GM12878 (cell line): ENCODE results near the gene FCRLB. TPM values are rescaled to one million over a fixed set of nuclear protein-coding genes. Genes with fewer than 3 reads are reported as not detected.

Experiments used
- ATAC-seq: fragments of 200-7000 bp; cut with Tn5 transposase; 3 replicates; pipeline ENCODE4 v1.9.1; 2020; ENCODE audit warnings: mild to moderate bottlenecking, moderate library complexity
- BruUV-seq: library from RNA; stranded (reverse); fragments of 400-500 nt; replicated peaks from 2 replicates; lab custom pipeline; 2021; lab: Mats Ljungman, UMichigan
- CTCF ChIA-PET: fragments of 300-600 bp; sonication (Branson Sonifier 250); formaldehyde crosslinking; extraction: SDS; loops from one replicate; lab custom pipeline; 2021; ENCODE audit warnings: inconsistent platforms; lab: Yijun Ruan, JAX
- POLR2A ChIA-PET: fragments of 350-600 bp; formaldehyde crosslinking; extraction: SDS; loops from one replicate; lab custom pipeline; 2021; ENCODE audit warnings: inconsistent platforms; lab: Charles Lee
- RAD21 ChIA-PET: fragments of 300-600 bp; sonication (Branson Sonifier 250); formaldehyde crosslinking; loops from one replicate; lab custom pipeline; 2023; ENCODE audit warnings: antibody characterized with exemption; ENCODE audit not compliant: unreplicated experiment; lab: Charles Lee
- SMC1A ChIA-PET: fragments of 300-600 bp; sonication (Branson Sonifier 250); formaldehyde crosslinking; loops from one replicate; lab custom pipeline; 2023; ENCODE audit not compliant: unreplicated experiment, uncharacterized antibody; lab: Charles Lee
- DNase-seq: peaks from one replicate; pipeline ENCODE4 v3.0.0-alpha.2; 2011; ENCODE audit warnings: low read depth, low spot score
- FAIRE-seq: peaks from 3 replicates; lab custom pipeline; 2011; peaks lifted over from hg19 to GRCh38; lab: Jason Lieb, UNC
- H2AFZ ChIP-seq: 2 replicates; pipeline ENCODE4 v1.6.0; 2011; ENCODE audit warnings: low read depth, low read length, control low read depth; ENCODE audit not compliant: control insufficient read depth
- H3K27ac ChIP-seq: 2 replicates; pipeline ENCODE4 v1.5.1; 2011; ENCODE audit warnings: control low read depth; ENCODE audit not compliant: control insufficient read depth, insufficient read depth
- H3K27me3 ChIP-seq, 2 experiments: replicated peaks in 1 of 2; 2 replicates each; pipeline versions ENCODE4 v1.6.0 to v1.6.1; 2011; ENCODE audit warnings: low read length in 1 of 2; ENCODE audit not compliant: control insufficient read depth in 2 of 2, insufficient read depth in 2 of 2
- H3K36me3 ChIP-seq, 2 experiments: 2 replicates each; pipeline ENCODE4 v1.5.1; 2011; ENCODE audit warnings: low read length in 1 of 2; ENCODE audit not compliant: control insufficient read depth in 2 of 2, insufficient read depth in 2 of 2
- H3K4me1 ChIP-seq: 2 replicates; pipeline ENCODE4 v1.6.1; 2011; ENCODE audit warnings: mild to moderate bottlenecking, low read length, moderate library complexity, mixed read lengths; ENCODE audit not compliant: control insufficient read depth, insufficient read depth
- H3K4me2 ChIP-seq: 2 replicates; pipeline ENCODE4 v1.6.0; 2011; ENCODE audit warnings: control low read depth; ENCODE audit not compliant: control insufficient read depth, insufficient read depth
- H3K4me3 ChIP-seq: fragments of 200-600 bp; sonication (generic); 2 replicates; pipeline ENCODE4 v1.5.1; 2016
- H3K79me2 ChIP-seq: 2 replicates; pipeline ENCODE4 v1.6.0; 2011; ENCODE audit warnings: low read length; ENCODE audit not compliant: control insufficient read depth, insufficient read depth
- H3K9ac ChIP-seq: 2 replicates; pipeline ENCODE4 v1.8.0; 2011; ENCODE audit warnings: low read length, control low read depth, mixed read lengths; ENCODE audit not compliant: control insufficient read depth, insufficient read depth
- H3K9me3 ChIP-seq: replicated peaks from 3 replicates; pipeline ENCODE4 v1.5.1; 2011; ENCODE audit warnings: mild to moderate bottlenecking, low read length; ENCODE audit not compliant: control insufficient read depth, insufficient read depth
- H4K20me1 ChIP-seq: 2 replicates; pipeline ENCODE4 v1.6.0; 2011; ENCODE audit not compliant: control insufficient read depth, insufficient read depth
- CBFB ChIP-seq: IDR thresholded peaks from 2 replicates; pipeline ENCODE4 v1.6.1; 2016; ENCODE audit warnings: antibody characterized with exemption, low read depth
- CREM ChIP-seq: IDR thresholded peaks from 2 replicates; pipeline ENCODE4 v1.6.1; 2014; ENCODE audit warnings: antibody characterized with exemption, low read depth
- JUNB ChIP-seq: IDR thresholded peaks from 2 replicates; pipeline ENCODE4 v1.6.1; 2016; ENCODE audit warnings: antibody characterized with exemption, mild to moderate bottlenecking
- MYC ChIP-seq: IDR thresholded peaks from 2 replicates; pipeline ENCODE4 v1.6.1; 2011; ENCODE audit warnings: mild to moderate bottlenecking, low read length, moderate library complexity, inconsistent platforms; ENCODE audit not compliant: insufficient read depth, insufficient replicate concordance, insufficient read length, severe bottlenecking
- POU2F2 ChIP-seq: IDR thresholded peaks from 3 replicates; pipeline ENCODE4 v1.6.1; 2011; ENCODE audit warnings: low read depth, mild to moderate bottlenecking, low read length, borderline replicate concordance
- YY1 ChIP-seq: IDR thresholded peaks from 2 replicates; pipeline ENCODE4 v1.6.1; 2011; ENCODE audit warnings: low read depth, mild to moderate bottlenecking, low read length
- WGBS: methylation state at CpG from one replicate; pipeline ENCODE4 v1.1.6; 2016; ENCODE audit warnings: low lambda C conversion rate; ENCODE audit not compliant: insufficient replicate concordance, insufficient coverage; ENCODE audit errors: missing lambda C conversion rate; 5-methylcytosine and 5-hydroxymethylcytosine counted together
- in situ Hi-C: fragments of 300-500 bp; cut with MboI; formaldehyde crosslinking; loops from 9 replicates; pipeline ENCODE4 v1.14.3; 2018; ENCODE audit warnings: mixed read lengths
- intact Hi-C: fragments of 100-400 bp; cut with micrococcal nuclease; formaldehyde crosslinking; loops from one replicate; pipeline ENCODE4 v1.14.2; 2022; ENCODE audit not compliant: unreplicated experiment
- polyA plus RNA-seq, 11 experiments: library from polyadenylated mRNA; depleted of rRNA in 4 of 11; unstranded in 6 of 11; stranded (reverse) in 5 of 11; fragments of >200 nt; fragmentation: Nextera tagmentation in 4 of 11; fragmentation: Illumina TruSeq in 1 of 11; extraction: Ambion mirVana in 4 of 11; extraction: Trizol in 1 of 11; gene quantifications; 1 replicate in 1 of 11; 2 replicates in 10 of 11; pipeline versions ENCODE4 v1.2.1 to v1.2.3, GENCODE V29; 2011 to 2016; ENCODE audit warnings: inconsistent platforms in 2 of 11, missing spikeins in 2 of 11, low read depth in 1 of 11
- total RNA-seq, 4 experiments: library from RNA; depleted of rRNA in 3 of 4; stranded (reverse); fragments of >200 nt in 3 of 4; fragmentation: Illumina TruSeq in 1 of 4; extraction: Trizol in 1 of 4; gene quantifications; 2 replicates each; pipeline versions ENCODE4 v1.2.1 to v1.2.3, GENCODE V29; 2013 to 2021
- TF ChIP-seq, protein P1 (sequence below): IDR thresholded peaks from 2 replicates; pipeline ENCODE4 v1.6.1; 2012; ENCODE audit warnings: low read length, inconsistent platforms
- TF ChIP-seq, protein P2 (sequence below): fragments of 450-650 bp; IDR thresholded peaks from 2 replicates; pipeline ENCODE4 v1.6.1; 2017; ENCODE audit warnings: antibody characterized with exemption, mild to moderate bottlenecking, moderate library complexity

The FCRLB gene
- total and polyA plus RNA-seq, 10 of the 15 experiments (the other 5 are each of a cell fraction or from before 2014, with no cell fraction given), result 0.55 to 11.7 (median 5.6) TPM

DNA sequence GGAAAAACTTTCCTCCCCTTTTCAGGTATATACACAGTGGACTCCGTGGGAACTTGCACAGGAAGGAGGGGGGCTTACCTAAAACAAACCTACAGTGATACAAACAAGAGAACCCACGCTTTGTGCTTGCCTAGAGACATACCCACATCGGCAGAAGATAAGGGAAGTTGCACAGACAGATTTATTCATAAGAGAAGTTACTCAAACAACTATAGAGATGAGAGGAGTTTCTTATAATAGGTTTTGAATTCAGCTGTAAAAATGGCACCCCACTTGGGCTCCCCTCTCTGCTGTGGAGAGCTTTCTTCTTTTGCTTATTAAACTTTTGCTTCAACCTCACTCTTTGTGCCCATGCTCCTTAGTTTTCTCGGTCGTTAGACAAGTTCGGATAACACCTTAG is 26.5 kb downstream of the FCRLB start:
- WGBS, result 45% methylated on average over 6 of the region's 6 CpGs
- Histone ChIP-seq H3K9me3 (no peaks in the 10 kb centered on the region; the same call in 2 of the 3 replicates), H3K79me2 (peaks cover 26% of the 10 kb centered on the region), H3K27me3 (no peaks in the 10 kb centered on the region), H3K4me2 (peak overlapping the region; percentile 82), H2AFZ (peak overlapping the region; percentile 82), H4K20me1 (no peaks in the 10 kb centered on the region), H3K27ac (no peak overlapping the region), H3K36me3 (peaks cover 0 to 4% of the 10 kb centered on the region in 2 experiments; a peak in 1 of 4 replicates), H3K9ac (peak overlapping the region; percentile 26; the same call in 1 of the 2 replicates), H3K4me1 (peaks cover 38% of the 10 kb centered on the region), H3K4me3 (no peak overlapping the region)
- ChIA-PET SMC1A (interaction anchor here (1.0 to 3.0 kb wide), 4 partner anchors 8 to 100 kb away, joined by 3 to 22 read pairs (median 3); no protein-coding TSS in a partner anchor), POLR2A (interaction anchor here (2.7 kb wide), 1 partner anchor 19 kb away, joined by 8 read pairs; no protein-coding TSS in a partner anchor), CTCF (interaction anchor here (0.6 to 3.7 kb wide), 5 partner anchors 8 to 644 kb away, joined by 3 to 44 read pairs (median 3); no protein-coding TSS in a partner anchor), RAD21 (interaction anchor here (2.3 to 3.4 kb wide), 2 partner anchors 8 to 45 kb away, joined by 7 to 36 read pairs; no protein-coding TSS in a partner anchor)
- BruUV-seq, result no TSS peak
- FAIRE-seq (no peak), DNase-seq (no peak), ATAC-seq (no peak)
- in situ Hi-C loops (loop anchor here (10.0 kb wide), 2 partner anchors 263 to 553 kb away; partner anchors contain the start of gene ADAMTS4), intact Hi-C loops (loop anchor here (10.0 kb wide), 2 partner anchors 203 to 353 kb away; partner anchors contain the start of gene FCGR3A)
- peak; percentile 16; the same call in 1 of the 2 replicates for TF ChIP-seq CREM
- no peak for TF ChIP-seq CBFB
- peak; percentile 59 for TF ChIP-seq JUNB
- TF ChIP-seq YY1, result no peak
- TF ChIP-seq POU2F2, result no peak
- TF ChIP-seq, protein P1, sequence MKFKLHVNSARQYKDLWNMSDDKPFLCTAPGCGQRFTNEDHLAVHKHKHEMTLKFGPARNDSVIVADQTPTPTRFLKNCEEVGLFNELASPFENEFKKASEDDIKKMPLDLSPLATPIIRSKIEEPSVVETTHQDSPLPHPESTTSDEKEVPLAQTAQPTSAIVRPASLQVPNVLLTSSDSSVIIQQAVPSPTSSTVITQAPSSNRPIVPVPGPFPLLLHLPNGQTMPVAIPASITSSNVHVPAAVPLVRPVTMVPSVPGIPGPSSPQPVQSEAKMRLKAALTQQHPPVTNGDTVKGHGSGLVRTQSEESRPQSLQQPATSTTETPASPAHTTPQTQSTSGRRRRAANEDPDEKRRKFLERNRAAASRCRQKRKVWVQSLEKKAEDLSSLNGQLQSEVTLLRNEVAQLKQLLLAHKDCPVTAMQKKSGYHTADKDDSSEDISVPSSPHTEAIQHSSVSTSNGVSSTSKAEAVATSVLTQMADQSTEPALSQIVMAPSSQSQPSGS, result 0 out of 2 replicates have a peak, but pooled peaks have one; percentile 20
- TF ChIP-seq, protein P2, sequence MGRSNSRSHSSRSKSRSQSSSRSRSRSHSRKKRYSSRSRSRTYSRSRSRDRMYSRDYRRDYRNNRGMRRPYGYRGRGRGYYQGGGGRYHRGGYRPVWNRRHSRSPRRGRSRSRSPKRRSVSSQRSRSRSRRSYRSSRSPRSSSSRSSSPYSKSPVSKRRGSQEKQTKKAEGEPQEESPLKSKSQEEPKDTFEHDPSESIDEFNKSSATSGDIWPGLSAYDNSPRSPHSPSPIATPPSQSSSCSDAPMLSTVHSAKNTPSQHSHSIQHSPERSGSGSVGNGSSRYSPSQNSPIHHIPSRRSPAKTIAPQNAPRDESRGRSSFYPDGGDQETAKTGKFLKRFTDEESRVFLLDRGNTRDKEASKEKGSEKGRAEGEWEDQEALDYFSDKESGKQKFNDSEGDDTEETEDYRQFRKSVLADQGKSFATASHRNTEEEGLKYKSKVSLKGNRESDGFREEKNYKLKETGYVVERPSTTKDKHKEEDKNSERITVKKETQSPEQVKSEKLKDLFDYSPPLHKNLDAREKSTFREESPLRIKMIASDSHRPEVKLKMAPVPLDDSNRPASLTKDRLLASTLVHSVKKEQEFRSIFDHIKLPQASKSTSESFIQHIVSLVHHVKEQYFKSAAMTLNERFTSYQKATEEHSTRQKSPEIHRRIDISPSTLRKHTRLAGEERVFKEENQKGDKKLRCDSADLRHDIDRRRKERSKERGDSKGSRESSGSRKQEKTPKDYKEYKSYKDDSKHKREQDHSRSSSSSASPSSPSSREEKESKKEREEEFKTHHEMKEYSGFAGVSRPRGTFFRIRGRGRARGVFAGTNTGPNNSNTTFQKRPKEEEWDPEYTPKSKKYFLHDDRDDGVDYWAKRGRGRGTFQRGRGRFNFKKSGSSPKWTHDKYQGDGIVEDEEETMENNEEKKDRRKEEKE, result no peak
- TF ChIP-seq MYC, result no peak
